Fibroblast of lung (primary cell): ENCODE results near the gene EMP3.

Experiments used
- CTCF ChIP-seq, 2 donors: IDR thresholded peaks in 1 of 2; conservative IDR thresholded peaks in 1 of 2; 1 replicate in 1 of 2; 2 replicates in 1 of 2; pipeline ENCODE4 v1.5.1; 2011 to 2012; ENCODE audit warnings: low read length in 2 of 2, control low read depth in 1 of 2, inconsistent platforms in 1 of 2, low read depth in 1 of 2, mild to moderate bottlenecking in 1 of 2
- EZH2 ChIP-seq: IDR thresholded peaks from 2 replicates; pipeline ENCODE4 v1.5.1; 2012; ENCODE audit warnings: low read length, control low read depth, mild to moderate bottlenecking; ENCODE audit errors: missing control alignments

DNA sequence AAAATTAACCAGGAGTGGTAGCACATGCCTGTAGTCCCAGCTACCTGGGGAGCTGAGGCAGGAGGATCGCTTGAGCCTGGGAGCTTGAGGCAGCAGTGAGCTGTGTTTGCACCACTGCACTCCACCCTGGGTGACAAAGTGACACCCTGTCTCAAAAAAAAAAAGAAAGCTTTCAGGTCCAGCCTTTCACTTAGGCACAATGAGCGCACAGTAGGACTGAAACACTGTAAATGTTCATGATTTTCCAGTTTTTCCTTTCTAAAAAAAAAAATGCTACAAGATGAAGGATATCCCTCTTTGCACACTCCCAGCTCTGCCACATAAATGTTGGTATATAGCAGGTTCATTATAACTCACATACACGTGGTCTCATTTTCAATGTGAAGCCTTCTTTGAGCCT, 37.6 kb upstream of the EMP3 start:
- TF ChIP-seq CTCF (conservative IDR thresholded peaks at IDR 0.05 in 1 of 2, IDR thresholded peaks at IDR 0.05 in 1 of 2; ENCODE audit: low read depth in 1 of 2, low read length in 2 of 2) = no peak
- TF ChIP-seq EZH2 = no peak
